DND-41 (cell line): ENCODE measurements around the gene SERGEF.

ENCODE experiments used
- ATAC-seq: fragments of 200-7000 bp; cut with Tn5 transposase; 3 replicates; pipeline ENCODE4 v1.9.1; 2021; ENCODE audit warnings: low read depth; ENCODE audit not compliant: insufficient read depth
- DNase-seq: peaks from one replicate; pipeline ENCODE4 v3.0.0-alpha.2; 2020
- H2AFZ ChIP-seq: 2 replicates; pipeline ENCODE4 v1.6.0; 2012; ENCODE audit warnings: low read depth, low read length
- H3K27ac ChIP-seq: 2 replicates; pipeline ENCODE4 v1.5.1; 2012; ENCODE audit warnings: low read length, inconsistent platforms
- H3K27me3 ChIP-seq: fragments of 200-600 bp; sonication (generic); 2 replicates; pipeline ENCODE4 v1.6.0; 2012; ENCODE audit warnings: low read length, mild to moderate bottlenecking, inconsistent platforms; ENCODE audit not compliant: insufficient read depth, poor library complexity
- H3K36me3 ChIP-seq: 2 replicates; pipeline ENCODE4 v1.5.1; 2012; ENCODE audit warnings: low read length, inconsistent platforms; ENCODE audit not compliant: insufficient read depth
- H3K4me1 ChIP-seq: 2 replicates; pipeline ENCODE4 v1.5.1; 2012; ENCODE audit warnings: mild to moderate bottlenecking, low read length; ENCODE audit not compliant: insufficient read depth
- H3K4me2 ChIP-seq: 2 replicates; pipeline ENCODE4 v1.6.0; 2012; ENCODE audit warnings: mild to moderate bottlenecking, moderate library complexity, low read length, inconsistent platforms; ENCODE audit not compliant: insufficient read depth
- H3K4me3 ChIP-seq, 2 experiments: fragments of 200-600 bp in 1 of 2; shearing (Covaris generic) in 1 of 2; 2 replicates each; pipeline ENCODE4 v1.5.1; 2012 to 2016; ENCODE audit warnings: inconsistent platforms in 2 of 2, low read length in 2 of 2, mild to moderate bottlenecking in 2 of 2, low read depth in 1 of 2, moderate library complexity in 1 of 2
- H3K79me2 ChIP-seq: 2 replicates; pipeline ENCODE4 v1.6.0; 2012; ENCODE audit warnings: low read length, inconsistent platforms; ENCODE audit not compliant: insufficient read depth
- H3K9ac ChIP-seq: 2 replicates; pipeline ENCODE4 v1.6.0; 2012; ENCODE audit warnings: low read depth, mild to moderate bottlenecking, inconsistent platforms, low read length, moderate library complexity
- H3K9me3 ChIP-seq: 2 replicates; pipeline ENCODE4 v1.5.1; 2012; ENCODE audit warnings: low read length, moderate library complexity, mild to moderate bottlenecking, inconsistent platforms; ENCODE audit not compliant: insufficient read depth, severe bottlenecking
- H4K20me1 ChIP-seq: 2 replicates; pipeline ENCODE4 v1.6.0; 2012; ENCODE audit warnings: low read length; ENCODE audit not compliant: insufficient read depth
- EZH2 ChIP-seq: IDR thresholded peaks from 3 replicates; pipeline ENCODE4 v1.6.1; 2012; ENCODE audit warnings: borderline replicate concordance, low read depth, mild to moderate bottlenecking, moderate library complexity, low read length, inconsistent platforms; ENCODE audit not compliant: severe bottlenecking
- TF ChIP-seq, protein P1 (sequence below): IDR thresholded peaks from 2 replicates; pipeline ENCODE4 v1.5.1; 2012; ENCODE audit warnings: borderline replicate concordance, low read length, moderate library complexity, mild to moderate bottlenecking; ENCODE audit not compliant: poor library complexity, severe bottlenecking; ENCODE audit errors: extremely low read depth

The SERGEF gene

DNA sequence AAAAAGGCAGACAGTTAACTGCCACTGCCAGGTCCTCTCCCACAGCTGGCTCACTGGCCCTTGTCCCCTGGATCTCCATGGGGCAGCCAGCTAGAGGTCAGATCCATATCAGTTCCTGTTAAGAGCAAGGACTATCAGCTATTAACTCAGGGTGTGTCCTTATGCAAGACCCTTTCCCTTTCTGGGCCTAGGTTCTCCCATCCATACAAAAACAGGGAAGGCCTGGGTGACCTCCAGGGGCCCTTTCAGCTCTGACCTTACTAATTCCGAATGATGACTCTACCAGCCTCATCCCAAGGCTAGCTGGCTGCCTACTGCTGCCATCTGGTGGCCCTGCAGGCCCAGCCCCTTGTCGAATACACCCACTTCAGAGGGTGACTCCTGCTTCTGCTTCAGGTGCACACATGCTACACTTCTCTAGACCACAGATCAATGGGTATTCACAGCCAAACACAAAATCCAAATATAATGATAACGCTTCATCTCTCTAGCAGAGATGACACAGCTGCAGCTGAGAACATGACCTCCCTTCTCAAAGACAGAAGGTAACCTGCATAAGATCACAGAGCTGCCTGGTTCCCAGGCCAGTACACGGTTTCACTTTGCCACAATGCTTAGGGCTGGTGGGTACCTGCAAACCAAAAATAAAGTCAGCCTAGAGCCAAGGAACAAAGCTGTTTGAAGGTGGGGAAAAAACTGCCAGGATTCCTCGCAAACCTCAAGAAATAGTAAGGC lies 34.1 kb downstream of the SERGEF start:
- DNase-seq, result peak; percentile 51
- ATAC-seq, result peak; percentile 82

GRCh38 chr11:17976651-17977050 lies 36.2 kb downstream of the SERGEF start:
- Histone ChIP-seq H4K20me1 (no peaks in the 10 kb centered on the region), H3K4me1 (no peaks in the 10 kb centered on the region), H3K27ac (no peak overlapping the region), H2AFZ (no peak overlapping the region), H3K36me3 (peaks cover 50% of the 10 kb centered on the region), H3K9me3 (peaks cover 4% of the 10 kb centered on the region), H3K79me2 (no peaks in the 10 kb centered on the region), H3K4me2 (no peak overlapping the region), H3K4me3 (no peak overlapping the region), H3K27me3 (no peaks in the 10 kb centered on the region), H3K9ac (no peak overlapping the region)
- no peak for TF ChIP-seq EZH2
- TF ChIP-seq, protein P1, sequence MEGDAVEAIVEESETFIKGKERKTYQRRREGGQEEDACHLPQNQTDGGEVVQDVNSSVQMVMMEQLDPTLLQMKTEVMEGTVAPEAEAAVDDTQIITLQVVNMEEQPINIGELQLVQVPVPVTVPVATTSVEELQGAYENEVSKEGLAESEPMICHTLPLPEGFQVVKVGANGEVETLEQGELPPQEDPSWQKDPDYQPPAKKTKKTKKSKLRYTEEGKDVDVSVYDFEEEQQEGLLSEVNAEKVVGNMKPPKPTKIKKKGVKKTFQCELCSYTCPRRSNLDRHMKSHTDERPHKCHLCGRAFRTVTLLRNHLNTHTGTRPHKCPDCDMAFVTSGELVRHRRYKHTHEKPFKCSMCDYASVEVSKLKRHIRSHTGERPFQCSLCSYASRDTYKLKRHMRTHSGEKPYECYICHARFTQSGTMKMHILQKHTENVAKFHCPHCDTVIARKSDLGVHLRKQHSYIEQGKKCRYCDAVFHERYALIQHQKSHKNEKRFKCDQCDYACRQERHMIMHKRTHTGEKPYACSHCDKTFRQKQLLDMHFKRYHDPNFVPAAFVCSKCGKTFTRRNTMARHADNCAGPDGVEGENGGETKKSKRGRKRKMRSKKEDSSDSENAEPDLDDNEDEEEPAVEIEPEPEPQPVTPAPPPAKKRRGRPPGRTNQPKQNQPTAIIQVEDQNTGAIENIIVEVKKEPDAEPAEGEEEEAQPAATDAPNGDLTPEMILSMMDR, result no peak
- ATAC-seq (no peak), DNase-seq (no peak)

More for the DNA sequence above, 34.1 kb downstream of the SERGEF start:
- Histone ChIP-seq H3K4me2 (no peak overlapping the region), H4K20me1 (no peaks in the 10 kb centered on the region), H3K36me3 (peaks cover 34% of the 10 kb centered on the region), H3K79me2 (no peaks in the 10 kb centered on the region), H3K4me3 (no peak overlapping the region), H3K4me1 (no peaks in the 10 kb centered on the region), H2AFZ (no peak overlapping the region), H3K9ac (no peak overlapping the region), H3K9me3 (no peaks in the 10 kb centered on the region), H3K27me3 (no peaks in the 10 kb centered on the region), H3K27ac (no peak overlapping the region)
- TF ChIP-seq EZH2, result no peak
- TF ChIP-seq, protein P1, result peak; percentile 78

GRCh38 chr11:17974246-17974645 lies 38.6 kb downstream of the SERGEF start:
- peaks cover 54% of the 10 kb centered on the region for H3K36me3 ChIP-seq
- H3K79me2 ChIP-seq, result no peaks in the 10 kb centered on the region
- no peak overlapping the region for H2AFZ ChIP-seq
- TF ChIP-seq, protein P1, result no peak
- no peak for TF ChIP-seq EZH2
- H4K20me1 ChIP-seq, result no peaks in the 10 kb centered on the region
- H3K27ac ChIP-seq, result no peak overlapping the region
- no peak for ATAC-seq
- no peak overlapping the region for H3K4me3 ChIP-seq
- no peaks in the 10 kb centered on the region for H3K4me1 ChIP-seq
- no peaks in the 10 kb centered on the region for H3K27me3 ChIP-seq
- DNase-seq, result no peak
- H3K9me3 ChIP-seq, result peaks cover 7% of the 10 kb centered on the region
- H3K4me2 ChIP-seq, result no peak overlapping the region
- no peak overlapping the region for H3K9ac ChIP-seq
